OCI-LY7 (cell line): Measurements from ENCODE around the gene DDIT4. TPM values are rescaled to one million over a fixed set of nuclear protein-coding genes. Genes with fewer than 3 reads are reported as not detected.
A peak's percentile ranks its signal among the peaks of the same experiment; 100 is the strongest.

Source experiments
- BruUV-seq: library from RNA; stranded (reverse); fragments of 400-500 nt; replicated peaks from 2 replicates; lab custom pipeline; 2021; lab: Mats Ljungman, UMichigan
- CTCF ChIA-PET: fragments of 300-600 bp; sonication (Branson Sonifier 250); formaldehyde crosslinking; loops from one replicate; lab custom pipeline; 2022; ENCODE audit warnings: antibody characterized with exemption; ENCODE audit not compliant: unreplicated experiment; lab: Charles Lee
- POLR2A ChIA-PET: fragments of 300-600 bp; sonication (Branson Sonifier 250); formaldehyde crosslinking; loops from one replicate; lab custom pipeline; 2022; ENCODE audit warnings: antibody characterized with exemption; lab: Charles Lee
- DNase-seq: peaks from one replicate; pipeline ENCODE4 v3.0.0-alpha.2; 2015; ENCODE audit warnings: low spot score
- H2AFZ ChIP-seq: fragments of 200-600 bp; sonication (generic), shearing (Covaris generic); 2 replicates; pipeline ENCODE4 v1.6.1; 2014; ENCODE audit warnings: mild to moderate bottlenecking, antibody characterized with exemption, low read length, moderate library complexity
- H3K27ac ChIP-seq: fragments of 200-600 bp; sonication (generic); 2 replicates; pipeline ENCODE4 v1.5.1; 2014; ENCODE audit warnings: mixed run types, low read depth, mild to moderate bottlenecking, moderate library complexity, low read length, inconsistent platforms; ENCODE audit not compliant: poor library complexity, severe bottlenecking
- H3K36me3 ChIP-seq: fragments of 200-600 bp; sonication (generic); 2 replicates; pipeline ENCODE4 v1.6.1; 2014; ENCODE audit warnings: mild to moderate bottlenecking, antibody characterized with exemption, low read length, moderate library complexity, mixed read lengths; ENCODE audit not compliant: insufficient read depth
- H3K4me1 ChIP-seq: fragments of 200-600 bp; sonication (generic); 2 replicates; pipeline ENCODE4 v1.5.1; 2014; ENCODE audit warnings: mild to moderate bottlenecking, low read length; ENCODE audit not compliant: insufficient read depth, poor library complexity, severe bottlenecking
- H3K4me2 ChIP-seq: fragments of 200-600 bp; sonication (generic); 2 replicates; pipeline ENCODE4 v1.6.1; 2014; ENCODE audit warnings: mild to moderate bottlenecking, low read length
- H3K4me3 ChIP-seq: fragments of 200-600 bp; sonication (generic); 2 replicates; pipeline ENCODE4 v1.5.1; 2014; ENCODE audit warnings: mild to moderate bottlenecking, low read depth, low read length; ENCODE audit not compliant: poor library complexity, severe bottlenecking
- H3K79me2 ChIP-seq: fragments of 200-600 bp; sonication (generic); 2 replicates; pipeline ENCODE4 v1.6.1; 2016; ENCODE audit warnings: low read depth, mild to moderate bottlenecking, low read length, moderate library complexity, mixed read lengths; ENCODE audit not compliant: insufficient read depth
- H3K9me2 ChIP-seq: fragments of 200-600 bp; sonication (generic); 2 replicates; pipeline ENCODE4 v1.6.1; 2016; ENCODE audit warnings: mild to moderate bottlenecking, low read length, mixed read lengths; ENCODE audit not compliant: insufficient read depth
- H3K9me3 ChIP-seq: fragments of 200-600 bp; sonication (generic); 2 replicates; pipeline ENCODE4 v1.6.1; 2014; ENCODE audit warnings: mild to moderate bottlenecking, mixed run types, low read length, mixed read lengths
- H4K20me1 ChIP-seq: fragments of 200-600 bp; sonication (generic); 2 replicates; pipeline ENCODE4 v1.6.1; 2014; ENCODE audit warnings: mild to moderate bottlenecking, antibody characterized with exemption, low read length, moderate library complexity, mixed read lengths; ENCODE audit not compliant: insufficient read depth
- CTCF ChIP-seq: fragments of 200-600 bp; sonication (generic); conservative IDR thresholded peaks from 2 replicates; pipeline ENCODE4 v1.5.1; 2014; ENCODE audit warnings: mild to moderate bottlenecking, antibody characterized with exemption, low read length, moderate library complexity, mixed read lengths
- EZH2phosphoT487 ChIP-seq: fragments of 200-600 bp; sonication (generic); IDR thresholded peaks from 2 replicates; pipeline ENCODE4 v1.6.1; 2018; ENCODE audit warnings: low read depth, borderline replicate concordance, mild to moderate bottlenecking, mixed run types, antibody characterized with exemption, low read length, moderate library complexity, mixed read lengths
- intact Hi-C: fragments of 100-400 bp; cut with micrococcal nuclease; formaldehyde crosslinking; loops from one replicate; pipeline ENCODE4 v1.10.0; 2022; ENCODE audit not compliant: unreplicated experiment
- total RNA-seq, 2 experiments: library from RNA; depleted of rRNA in 1 of 2; stranded (reverse); fragments of >200 nt in 1 of 2; shearing (Covaris generic) in 1 of 2; gene quantifications; 2 replicates each; pipeline ENCODE4 v1.2.3, GENCODE V29; 2014 to 2022

The DDIT4 gene
- total RNA-seq, 2 experiments from 2014 or later: 91.8 to 102 TPM

GRCh38 chr10:72254813-72255568 lies 18.7 kb upstream of the DDIT4 start:
- no peaks in the 10 kb centered on the region for H3K9me3 ChIP-seq
- peaks cover 46% of the 10 kb centered on the region for H3K4me1 ChIP-seq
- CTCF ChIA-PET: no interaction called here
- peak overlapping the region; percentile 16; the same call in 1 of the 2 replicates for H2AFZ ChIP-seq
- POLR2A ChIA-PET: interaction anchor here (0.5 to 1.6 kb wide), 3 partner anchors 9 to 42 kb away, joined by 3 to 5 read pairs (median 4); no protein-coding TSS in a partner anchor
- H3K36me3 ChIP-seq: no peaks in the 10 kb centered on the region
- H3K9me2 ChIP-seq: no peaks in the 10 kb centered on the region
- H3K4me2 ChIP-seq: peak overlapping the region; percentile 7; the same call in 1 of the 2 replicates
- no peaks in the 10 kb centered on the region for H3K79me2 ChIP-seq
- intact Hi-C loops: no loop called here
- BruUV-seq: no TSS peak
- DNase-seq: no peak
- TF ChIP-seq EZH2phosphoT487 (no peak), CTCF (no peak)
- no peak overlapping the region for H3K27ac ChIP-seq
- H4K20me1 ChIP-seq: no peaks in the 10 kb centered on the region
- no peak overlapping the region for H3K4me3 ChIP-seq

- CTCF ChIA-PET: no interaction called here
- H3K27ac ChIP-seq: no peak overlapping the region
- H3K9me3 ChIP-seq: no peaks in the 10 kb centered on the region
- DNase-seq: no peak
- intact Hi-C loops: no loop called here
- no peaks in the 10 kb centered on the region for H3K36me3 ChIP-seq
- H4K20me1 ChIP-seq: no peaks in the 10 kb centered on the region
- no peak overlapping the region for H3K4me3 ChIP-seq
- no peak overlapping the region for H3K4me2 ChIP-seq
- TF ChIP-seq EZH2phosphoT487 (no peak), CTCF (no peak)
- H3K4me1 ChIP-seq: peaks cover 48% of the 10 kb centered on the region
- no peak overlapping the region for H2AFZ ChIP-seq
- POLR2A ChIA-PET: interaction anchor here (0.6 to 1.2 kb wide), 5 partner anchors 8 to 416 kb away, joined by 3 to 5 read pairs (median 4); no protein-coding TSS in a partner anchor
- no peaks in the 10 kb centered on the region for H3K9me2 ChIP-seq
- no peaks in the 10 kb centered on the region for H3K79me2 ChIP-seq
- no TSS peak for BruUV-seq
These were observed 17.6 kb upstream of the DDIT4 start for GRCh38 chr10:72255977-72256729.
